Stimulated activated naive B cell treated with anti-CD40 and anti-IgM and Interleukin-4, amounts not matched to agents 10 μg/mL and 1 μg/mL and 100 μg/mL, for 72 hours (primary cell): Measurements from ENCODE around the gene SAP30BP.
"Not testable (repeated sequence)": the region's sequence is repeated elsewhere in the genome, so short reads cannot be mapped to it uniquely, and the experiment has no call there.

Experiments used
- ATAC-seq, 2 donors: fragments of 150-1000 bp; cut with Tn5 transposase; replicated peaks; 2 replicates each; pipeline ENCODE4 v1.10.0; 2021; ENCODE audit warnings: moderate library complexity in 1 of 2
- DNase-seq: peaks from one replicate; pipeline ENCODE4 v3.0.0; 2021
- H3K27ac Mint-ChIP-seq: one replicate; pipeline ENCODE4 v1.8.0; 2022; ENCODE audit warnings: mild to moderate bottlenecking, mixed read lengths
- H3K27me3 Mint-ChIP-seq, 2 donors: one replicate each; pipeline ENCODE4 v1.8.0; 2022; ENCODE audit warnings: mixed read lengths in 2 of 2
- H3K36me3 Mint-ChIP-seq, 2 donors: one replicate each; pipeline ENCODE4 v1.8.0; 2022; ENCODE audit warnings: mixed read lengths in 2 of 2, mild to moderate bottlenecking in 1 of 2
- H3K4me1 Mint-ChIP-seq, 2 donors: one replicate each; pipeline ENCODE4 v1.8.0; 2022; ENCODE audit warnings: mixed read lengths in 2 of 2, mild to moderate bottlenecking in 1 of 2
- H3K4me3 Mint-ChIP-seq, 2 donors: one replicate each; pipeline ENCODE4 v1.8.0; 2022; ENCODE audit warnings: mild to moderate bottlenecking in 2 of 2, mixed read lengths in 2 of 2, moderate library complexity in 1 of 2
- H3K9me3 Mint-ChIP-seq, 2 donors: one replicate each; pipeline ENCODE4 v1.8.0; 2022; ENCODE audit warnings: mixed read lengths in 2 of 2, mild to moderate bottlenecking in 1 of 2

The SAP30BP gene

GRCh38 chr17:75638039-75638438 lies 29.1 kb upstream of the SAP30BP start:
- not testable (repeated sequence) for H3K4me3 Mint-ChIP-seq, DNase-seq, ATAC-seq, H3K27me3 Mint-ChIP-seq, H3K9me3 Mint-ChIP-seq
- peaks cover 7 to 11% of the 10 kb centered on the region in 2 donors for H3K36me3 Mint-ChIP-seq
- peaks cover 5 to 17% of the 10 kb centered on the region in 2 donors for H3K4me1 Mint-ChIP-seq
- peak overlapping the region; percentile 37 for H3K27ac Mint-ChIP-seq

- ATAC-seq (no peak), DNase-seq (no peak)
- Mint-ChIP-seq H3K36me3 (peaks cover 5 to 12% of the 10 kb centered on the region in 2 donors), H3K27ac (no peak overlapping the region), H3K4me3 (no peak overlapping the region), H3K4me1 (peaks cover 2 to 8% of the 10 kb centered on the region in 2 donors), H3K9me3 (no peaks in the 10 kb centered on the region), H3K27me3 (no peaks in the 10 kb centered on the region)
Observed at GRCh38 chr17:75638893-75639292, 28.2 kb upstream of the SAP30BP start.

GRCh38 chr17:75639327-75639726 lies 27.8 kb upstream of the SAP30BP start:
- Mint-ChIP-seq H3K9me3 (no peaks in the 10 kb centered on the region), H3K4me1 (peaks cover 0 to 4% of the 10 kb centered on the region in 2 donors), H3K27me3 (no peaks in the 10 kb centered on the region), H3K36me3 (peaks cover 3 to 12% of the 10 kb centered on the region in 2 donors), H3K4me3 (no peak overlapping the region), H3K27ac (no peak overlapping the region)
- no peak for ATAC-seq
- DNase-seq, result no peak

GRCh38 chr17:75639771-75640555 lies 27.2 kb upstream of the SAP30BP start:
- DNase-seq (no peak), ATAC-seq (no peak)
- Mint-ChIP-seq H3K27ac (no peak overlapping the region), H3K4me1 (no peaks in the 10 kb centered on the region), H3K4me3 (no peak overlapping the region), H3K36me3 (peaks cover 3 to 12% of the 10 kb centered on the region in 2 donors), H3K27me3 (no peaks in the 10 kb centered on the region), H3K9me3 (no peaks in the 10 kb centered on the region)

- no peaks in the 10 kb centered on the region for H3K9me3 Mint-ChIP-seq
- peaks cover 5 to 10% of the 10 kb centered on the region in 2 donors for H3K36me3 Mint-ChIP-seq
- no peak overlapping the region for H3K4me3 Mint-ChIP-seq
- H3K27ac Mint-ChIP-seq, result no peak overlapping the region
- DNase-seq (no peak), ATAC-seq (no peak)
- no peaks in the 10 kb centered on the region for H3K27me3 Mint-ChIP-seq
- peaks cover under 1 to 3% of the 10 kb centered on the region in 2 donors for H3K4me1 Mint-ChIP-seq
Observed at GRCh38 chr17:75640556-75641119, 26.5 kb upstream of the SAP30BP start.

- peaks cover 6 to 13% of the 10 kb centered on the region in 2 donors for H3K36me3 Mint-ChIP-seq
- ATAC-seq (no peak), DNase-seq (no peak)
- no peaks in the 10 kb centered on the region for H3K9me3 Mint-ChIP-seq
- no peak overlapping the region for H3K4me3 Mint-ChIP-seq
- peaks cover 8 to 10% of the 10 kb centered on the region in 2 donors for H3K4me1 Mint-ChIP-seq
- H3K27me3 Mint-ChIP-seq, result no peaks in the 10 kb centered on the region
- no peak overlapping the region for H3K27ac Mint-ChIP-seq
Observed at GRCh38 chr17:75641343-75641742, 25.8 kb upstream of the SAP30BP start.

GRCh38 chr17:75642182-75642783 lies 24.9 kb upstream of the SAP30BP start:
- no peak overlapping the region for H3K27ac Mint-ChIP-seq
- H3K4me1 Mint-ChIP-seq, result peaks cover 11 to 16% of the 10 kb centered on the region in 2 donors
- no peaks in the 10 kb centered on the region for H3K9me3 Mint-ChIP-seq
- peaks cover 6 to 13% of the 10 kb centered on the region in 2 donors for H3K36me3 Mint-ChIP-seq
- ATAC-seq (no peak), DNase-seq (no peak)
- no peaks in the 10 kb centered on the region for H3K27me3 Mint-ChIP-seq
- no peak overlapping the region for H3K4me3 Mint-ChIP-seq

GRCh38 chr17:75642784-75643642 lies 24.1 kb upstream of the SAP30BP start:
- Mint-ChIP-seq H3K27me3 (no peaks in the 10 kb centered on the region), H3K36me3 (peaks cover 13 to 18% of the 10 kb centered on the region in 2 donors), H3K4me3 (no peak overlapping the region), H3K27ac (no peak overlapping the region), H3K4me1 (peaks cover 11 to 16% of the 10 kb centered on the region in 2 donors), H3K9me3 (no peaks in the 10 kb centered on the region)
- DNase-seq (no peak), ATAC-seq (no peak)

GRCh38 chr17:75643643-75644017 lies 23.5 kb upstream of the SAP30BP start:
- ATAC-seq (no peak), DNase-seq (no peak)
- Mint-ChIP-seq H3K27me3 (no peaks in the 10 kb centered on the region), H3K9me3 (no peaks in the 10 kb centered on the region), H3K27ac (no peak overlapping the region), H3K36me3 (peaks cover 19 to 23% of the 10 kb centered on the region in 2 donors), H3K4me1 (peaks cover 11 to 16% of the 10 kb centered on the region in 2 donors), H3K4me3 (no peak overlapping the region)

GRCh38 chr17:75645501-75645888 lies 21.6 kb upstream of the SAP30BP start:
- H3K27me3 Mint-ChIP-seq, result no peaks in the 10 kb centered on the region
- no peak overlapping the region for H3K4me3 Mint-ChIP-seq
- no peaks in the 10 kb centered on the region for H3K9me3 Mint-ChIP-seq
- peaks cover 34% of the 10 kb centered on the region in 2 donors for H3K36me3 Mint-ChIP-seq
- peak; percentile 3 to 4 for ATAC-seq
- DNase-seq, result no peak
- peaks cover 11 to 16% of the 10 kb centered on the region in 2 donors for H3K4me1 Mint-ChIP-seq
- peak overlapping the region; percentile 90 for H3K27ac Mint-ChIP-seq

GRCh38 chr17:75645889-75646637 lies 21.1 kb upstream of the SAP30BP start:
- peak overlapping the region; percentile 90 for H3K27ac Mint-ChIP-seq
- no peaks in the 10 kb centered on the region for H3K27me3 Mint-ChIP-seq
- no peaks in the 10 kb centered on the region for H3K9me3 Mint-ChIP-seq
- peaks cover 39% of the 10 kb centered on the region in 2 donors for H3K36me3 Mint-ChIP-seq
- H3K4me3 Mint-ChIP-seq, result peak overlapping the region; percentile 70 to 76
- peak; percentile 100 for ATAC-seq
- peak; percentile 46 for DNase-seq
- peaks cover 11 to 16% of the 10 kb centered on the region in 2 donors for H3K4me1 Mint-ChIP-seq

GRCh38 chr17:75646638-75646992 lies 20.5 kb upstream of the SAP30BP start:
- H3K4me1 Mint-ChIP-seq, result peaks cover 11 to 16% of the 10 kb centered on the region in 2 donors

GRCh38 chr17:75647061-75647460 lies 20.1 kb upstream of the SAP30BP start:
- Mint-ChIP-seq H3K27ac (no peak overlapping the region), H3K4me1 (peaks cover 11 to 16% of the 10 kb centered on the region in 2 donors), H3K4me3 (no peak overlapping the region), H3K27me3 (no peaks in the 10 kb centered on the region), H3K36me3 (peaks cover 40 to 44% of the 10 kb centered on the region in 2 donors), H3K9me3 (no peaks in the 10 kb centered on the region)
- ATAC-seq (no peak), DNase-seq (no peak)

More at GRCh38 chr17:75646638-75646992, 20.5 kb upstream of the SAP30BP start:
- Mint-ChIP-seq H3K27me3 (no peaks in the 10 kb centered on the region), H3K27ac (peak overlapping the region; percentile 81), H3K4me3 (no peak overlapping the region), H3K9me3 (no peaks in the 10 kb centered on the region), H3K36me3 (peaks cover 40 to 44% of the 10 kb centered on the region in 2 donors)
- ATAC-seq (no peak), DNase-seq (no peak)
